Liver (tissue), 9 donors: Measurements from ENCODE around the gene C22orf23. TPM values are rescaled to one million over a fixed set of nuclear protein-coding genes. Genes with fewer than 3 reads are reported as not detected.

Experiments
- DNase-seq: peaks from one replicate; pipeline ENCODE4 v3.0.0-alpha.2; 2017; ENCODE audit warnings: low spot score
- H3K27ac ChIP-seq, 2 donors: one replicate each; pipeline ENCODE4 v1.7.0; 2013; ENCODE audit warnings: inconsistent platforms in 2 of 2, low read length in 2 of 2, control low read depth in 1 of 2, low read depth in 1 of 2, mild to moderate bottlenecking in 1 of 2
- H3K27me3 ChIP-seq, 4 donors: one replicate each; pipeline versions ENCODE4 v1.6.1 to v1.7.0; 2013; ENCODE audit warnings: low read length in 3 of 4, inconsistent platforms in 1 of 4, mild to moderate bottlenecking in 1 of 4, moderate library complexity in 1 of 4; ENCODE audit not compliant: control insufficient read depth in 4 of 4, insufficient read depth in 4 of 4
- H3K36me3 ChIP-seq, 4 donors: one replicate each; pipeline versions ENCODE4 v1.6.1 to v1.7.0; 2013; ENCODE audit warnings: low read length in 3 of 4, mild to moderate bottlenecking in 3 of 4, low read depth in 1 of 4, moderate library complexity in 1 of 4; ENCODE audit not compliant: control insufficient read depth in 4 of 4, insufficient read depth in 3 of 4
- H3K4me1 ChIP-seq, 4 donors: one replicate each; pipeline versions ENCODE4 v1.6.1 to v1.7.0; 2013; ENCODE audit warnings: low read length in 3 of 4, mild to moderate bottlenecking in 3 of 4, moderate library complexity in 1 of 4; ENCODE audit not compliant: control insufficient read depth in 4 of 4, insufficient read depth in 4 of 4
- H3K4me3 ChIP-seq, 3 donors: one replicate each; pipeline versions ENCODE4 v1.6.1 to v1.7.0; 2013; ENCODE audit warnings: low read length in 3 of 3, control low read depth in 1 of 3, low read depth in 1 of 3, mild to moderate bottlenecking in 1 of 3
- H3K9ac ChIP-seq, 2 donors: one replicate each; pipeline ENCODE4 v1.7.0; 2013; ENCODE audit warnings: low read length in 2 of 2, mild to moderate bottlenecking in 2 of 2, moderate library complexity in 2 of 2, control low read depth in 1 of 2, low read depth in 1 of 2
- H3K9me3 ChIP-seq, 4 donors: one replicate each; pipeline versions ENCODE4 v1.6.1 to v1.7.0; 2013; ENCODE audit warnings: low read length in 3 of 4; ENCODE audit not compliant: control insufficient read depth in 4 of 4
- FOXA1 ChIP-seq: IDR thresholded peaks from 2 replicates; pipeline ENCODE4 v1.6.1; 2016; ENCODE audit warnings: antibody characterized with exemption
- FOXA2 ChIP-seq: IDR thresholded peaks from 2 replicates; pipeline ENCODE4 v1.6.1; 2016; ENCODE audit warnings: antibody characterized with exemption
- GABPA ChIP-seq, 2 donors: IDR thresholded peaks in 1 of 2; conservative IDR thresholded peaks in 1 of 2; 2 replicates each; pipeline ENCODE4 v1.6.1; 2016; ENCODE audit warnings: antibody characterized with exemption in 2 of 2, mild to moderate bottlenecking in 1 of 2, moderate library complexity in 1 of 2
- HNF4A ChIP-seq, 2 donors: conservative IDR thresholded peaks; 2 replicates each; pipeline ENCODE4 v1.6.1; 2016; ENCODE audit warnings: antibody characterized with exemption in 2 of 2, mild to moderate bottlenecking in 2 of 2
- HNF4G ChIP-seq: IDR thresholded peaks from 2 replicates; pipeline ENCODE4 v1.6.1; 2016; ENCODE audit warnings: antibody characterized with exemption
- JUND ChIP-seq, 2 donors: IDR thresholded peaks; 2 replicates each; pipeline ENCODE4 v1.6.1; 2016; ENCODE audit warnings: antibody characterized with exemption in 2 of 2
- RXRA ChIP-seq, 2 donors: IDR thresholded peaks; 2 replicates each; pipeline ENCODE4 v1.6.1; 2017 to 2018; ENCODE audit warnings: antibody characterized with exemption in 2 of 2, mild to moderate bottlenecking in 1 of 2
- TAF1 ChIP-seq: conservative IDR thresholded peaks from 2 replicates; pipeline ENCODE4 v1.6.1; 2016; ENCODE audit warnings: antibody characterized with exemption, mild to moderate bottlenecking
- YY1 ChIP-seq: IDR thresholded peaks from 2 replicates; pipeline ENCODE4 v1.6.1; 2016; ENCODE audit warnings: antibody characterized with exemption, mild to moderate bottlenecking
- WGBS: extraction: QIAGEN DNeasy Blood & Tissue Kit; methylation state at CpG from one replicate; pipeline ENCODE4 v1.1.7; 2013; 5-methylcytosine and 5-hydroxymethylcytosine counted together
- polyA plus RNA-seq, 2 donors: library from polyadenylated mRNA; stranded (reverse) in 1 of 2; unstranded in 1 of 2; fragments of 200-250 nt in 1 of 2; fragments of >200 nt in 1 of 2; fragmentation: Nextera tagmentation in 1 of 2; extraction: Ambion mirVana in 1 of 2; gene quantifications; one replicate each; pipeline versions ENCODE4 v1.2.1 to v1.2.3, GENCODE V29; 2013 to 2015
- total RNA-seq, 2 donors: library from RNA; depleted of rRNA; stranded (reverse); fragments of >200 nt; gene quantifications; one replicate each; pipeline ENCODE4 v1.2.3, GENCODE V29; 2014
- TF ChIP-seq, protein P1 (sequence below): fragments of 150-350 bp; IDR thresholded peaks from 2 replicates; pipeline ENCODE4 v1.5.1; 2017; ENCODE audit warnings: improper control_type of control experiment, low read depth, low read length; ENCODE audit not compliant: missing input control
- TF ChIP-seq, protein P2 (sequence below): IDR thresholded peaks from 2 replicates; pipeline ENCODE4 v1.6.1; 2016; ENCODE audit warnings: antibody characterized with exemption
- TF ChIP-seq, protein P3 (sequence below): IDR thresholded peaks from 2 replicates; pipeline ENCODE4 v1.6.1; 2016; ENCODE audit warnings: antibody characterized with exemption
- TF ChIP-seq, protein P4 (sequence below): IDR thresholded peaks from 2 replicates; pipeline ENCODE4 v1.6.1; 2016; ENCODE audit warnings: antibody characterized with exemption
- donor health status: healthy.
- donor health status: healthy.
- donor health status: healthy.
- donor health status: healthy.
- donor health status: healthy.

The C22orf23 gene
- total and polyA plus RNA-seq, 4 donors: 0.02 TPM; not detected in 3

DNA sequence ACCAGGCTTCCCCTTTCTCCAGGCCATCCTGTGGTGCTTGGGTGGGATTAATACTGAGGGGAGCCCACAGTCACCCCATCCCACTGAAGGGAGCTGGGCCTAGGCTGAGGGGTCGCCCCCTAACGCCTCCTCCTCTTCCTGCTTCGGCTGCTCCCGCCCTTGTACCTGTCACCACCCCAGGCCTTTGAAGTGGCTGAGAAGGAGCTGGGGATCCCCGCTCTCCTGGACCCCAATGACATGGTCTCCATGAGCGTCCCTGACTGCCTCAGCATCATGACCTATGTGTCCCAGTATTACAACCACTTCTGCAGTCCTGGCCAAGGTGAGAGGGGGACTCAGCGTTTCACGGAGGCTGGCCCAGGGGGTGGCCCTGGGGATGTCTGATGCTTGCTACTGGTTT lies 41.2 kb downstream of the C22orf23 start:
- H3K27ac ChIP-seq: no peak overlapping the region
- peaks cover 0 to 12% (median 4%) of the 10 kb centered on the region in 4 donors for H3K36me3 ChIP-seq
- TF ChIP-seq FOXA2 (no peak), GABPA (IDR thresholded peaks at IDR 0.05 in 1 of 2, conservative IDR thresholded peaks at IDR 0.05 in 1 of 2) (no peak), RXRA (IDR thresholded peaks at IDR 0.05) (no peak), HNF4G (no peak)
- TF ChIP-seq, protein P1, sequence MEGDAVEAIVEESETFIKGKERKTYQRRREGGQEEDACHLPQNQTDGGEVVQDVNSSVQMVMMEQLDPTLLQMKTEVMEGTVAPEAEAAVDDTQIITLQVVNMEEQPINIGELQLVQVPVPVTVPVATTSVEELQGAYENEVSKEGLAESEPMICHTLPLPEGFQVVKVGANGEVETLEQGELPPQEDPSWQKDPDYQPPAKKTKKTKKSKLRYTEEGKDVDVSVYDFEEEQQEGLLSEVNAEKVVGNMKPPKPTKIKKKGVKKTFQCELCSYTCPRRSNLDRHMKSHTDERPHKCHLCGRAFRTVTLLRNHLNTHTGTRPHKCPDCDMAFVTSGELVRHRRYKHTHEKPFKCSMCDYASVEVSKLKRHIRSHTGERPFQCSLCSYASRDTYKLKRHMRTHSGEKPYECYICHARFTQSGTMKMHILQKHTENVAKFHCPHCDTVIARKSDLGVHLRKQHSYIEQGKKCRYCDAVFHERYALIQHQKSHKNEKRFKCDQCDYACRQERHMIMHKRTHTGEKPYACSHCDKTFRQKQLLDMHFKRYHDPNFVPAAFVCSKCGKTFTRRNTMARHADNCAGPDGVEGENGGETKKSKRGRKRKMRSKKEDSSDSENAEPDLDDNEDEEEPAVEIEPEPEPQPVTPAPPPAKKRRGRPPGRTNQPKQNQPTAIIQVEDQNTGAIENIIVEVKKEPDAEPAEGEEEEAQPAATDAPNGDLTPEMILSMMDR: no peak
- TF ChIP-seq, protein P2, sequence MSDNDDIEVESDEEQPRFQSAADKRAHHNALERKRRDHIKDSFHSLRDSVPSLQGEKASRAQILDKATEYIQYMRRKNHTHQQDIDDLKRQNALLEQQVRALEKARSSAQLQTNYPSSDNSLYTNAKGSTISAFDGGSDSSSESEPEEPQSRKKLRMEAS: no peak
- TF ChIP-seq, protein P3, sequence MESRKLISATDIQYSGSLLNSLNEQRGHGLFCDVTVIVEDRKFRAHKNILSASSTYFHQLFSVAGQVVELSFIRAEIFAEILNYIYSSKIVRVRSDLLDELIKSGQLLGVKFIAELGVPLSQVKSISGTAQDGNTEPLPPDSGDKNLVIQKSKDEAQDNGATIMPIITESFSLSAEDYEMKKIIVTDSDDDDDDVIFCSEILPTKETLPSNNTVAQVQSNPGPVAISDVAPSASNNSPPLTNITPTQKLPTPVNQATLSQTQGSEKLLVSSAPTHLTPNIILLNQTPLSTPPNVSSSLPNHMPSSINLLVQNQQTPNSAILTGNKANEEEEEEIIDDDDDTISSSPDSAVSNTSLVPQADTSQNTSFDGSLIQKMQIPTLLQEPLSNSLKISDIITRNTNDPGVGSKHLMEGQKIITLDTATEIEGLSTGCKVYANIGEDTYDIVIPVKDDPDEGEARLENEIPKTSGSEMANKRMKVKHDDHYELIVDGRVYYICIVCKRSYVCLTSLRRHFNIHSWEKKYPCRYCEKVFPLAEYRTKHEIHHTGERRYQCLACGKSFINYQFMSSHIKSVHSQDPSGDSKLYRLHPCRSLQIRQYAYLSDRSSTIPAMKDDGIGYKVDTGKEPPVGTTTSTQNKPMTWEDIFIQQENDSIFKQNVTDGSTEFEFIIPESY: no peak
- TF ChIP-seq, protein P4, sequence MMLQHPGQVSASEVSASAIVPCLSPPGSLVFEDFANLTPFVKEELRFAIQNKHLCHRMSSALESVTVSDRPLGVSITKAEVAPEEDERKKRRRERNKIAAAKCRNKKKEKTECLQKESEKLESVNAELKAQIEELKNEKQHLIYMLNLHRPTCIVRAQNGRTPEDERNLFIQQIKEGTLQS: no peak
- WGBS: 94% methylated on average over 8 of the region's 8 CpGs
- H3K27me3 ChIP-seq: no peaks in the 10 kb centered on the region
- no peaks in the 10 kb centered on the region for H3K9me3 ChIP-seq
- peaks cover 0 to 6% (median under 1%) of the 10 kb centered on the region in 4 donors for H3K4me1 ChIP-seq
- no peak for DNase-seq
- H3K4me3 ChIP-seq: no peak overlapping the region
- H3K9ac ChIP-seq: no peak overlapping the region

DNA sequence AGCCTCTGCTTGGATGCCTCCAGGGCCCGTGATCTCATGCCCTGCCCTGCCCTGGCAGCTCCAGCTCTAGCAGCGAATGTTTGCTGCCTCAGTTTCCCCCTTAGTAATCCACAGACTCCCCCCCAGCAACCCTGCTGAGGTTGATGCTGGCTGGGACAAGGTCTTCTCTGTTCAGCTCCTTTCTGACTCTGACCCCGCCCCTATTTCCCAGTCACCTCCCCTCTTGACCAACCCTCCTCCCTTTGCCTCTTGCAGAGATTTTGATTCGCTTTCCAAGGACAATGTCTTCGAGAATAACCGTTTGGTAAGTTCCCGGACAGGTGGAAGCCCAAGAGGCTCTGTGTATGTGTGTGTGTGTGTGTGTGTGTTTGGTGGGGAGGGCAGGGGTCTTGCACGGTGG lies 41.7 kb downstream of the C22orf23 start:
- Histone ChIP-seq H3K36me3 (peaks cover 0 to 11% (median 4%) of the 10 kb centered on the region in 4 donors), H3K9me3 (no peaks in the 10 kb centered on the region), H3K27me3 (no peaks in the 10 kb centered on the region), H3K9ac (no peak overlapping the region), H3K27ac (no peak overlapping the region), H3K4me1 (peaks cover 0 to 11% (median 4%) of the 10 kb centered on the region in 4 donors), H3K4me3 (no peak overlapping the region)
- DNase-seq: no peak
- WGBS: 83% methylated on average over 8 of the region's 8 CpGs
- no peak for TF ChIP-seq RXRA (IDR thresholded peaks at IDR 0.05)
- no peak for TF ChIP-seq HNF4A (conservative IDR thresholded peaks at IDR 0.05)
- no peak for TF ChIP-seq TAF1
- no peak for TF ChIP-seq FOXA1
- no peak for TF ChIP-seq FOXA2
- TF ChIP-seq JUND (IDR thresholded peaks at IDR 0.05): no peak
- no peak for TF ChIP-seq GABPA (IDR thresholded peaks at IDR 0.05 in 1 of 2, conservative IDR thresholded peaks at IDR 0.05 in 1 of 2)
- no peak for TF ChIP-seq YY1
- no peak for TF ChIP-seq HNF4G
